H1 (cell line): ENCODE data around the gene ISOC2. TPM values are rescaled to one million over a fixed set of nuclear protein-coding genes. Genes with fewer than 3 reads are reported as not detected.
A peak's percentile ranks its signal among the peaks of the same experiment; 100 is the strongest.

Experiments used
- CTCF ChIA-PET: fragments of 300-600 bp; sonication (Branson Sonifier 250); formaldehyde crosslinking; loops from one replicate; lab custom pipeline; 2021; ENCODE audit not compliant: partially characterized antibody; lab: Charles Lee
- POLR2A ChIA-PET: fragments of 300-600 bp; sonication (Branson Sonifier 250); formaldehyde crosslinking; loops from one replicate; lab custom pipeline; 2021; ENCODE audit warnings: inconsistent platforms; ENCODE audit not compliant: partially characterized antibody; lab: Charles Lee
- DNase-seq, 2 experiments: peaks; one replicate each; pipeline versions ENCODE4 v3.0.0 to v3.0.0-alpha.2; 2010 to 2022; ENCODE audit warnings: low spot score in 2 of 2, low read depth in 1 of 2, mixed read lengths in 1 of 2
- FAIRE-seq: peaks from 2 replicates; lab custom pipeline; 2011; peaks lifted over from hg19 to GRCh38; lab: Jason Lieb, UNC
- H2AFZ ChIP-seq: 2 replicates; pipeline ENCODE4 v1.8.1; 2012; ENCODE audit warnings: low read length, inconsistent platforms
- H2AK5ac ChIP-seq: 2 replicates; pipeline ENCODE4 v1.6.1; 2013; ENCODE audit warnings: low read depth, low read length
- H2BK120ac ChIP-seq: replicated peaks from 2 replicates; pipeline ENCODE3; 2013; ENCODE audit warnings: low read depth, low read length, inconsistent platforms
- H2BK12ac ChIP-seq: 2 replicates; pipeline ENCODE4 v1.6.1; 2013; ENCODE audit warnings: low read depth, low read length
- H2BK15ac ChIP-seq: 2 replicates; pipeline ENCODE4 v1.6.1; 2013; ENCODE audit warnings: low read length
- H2BK20ac ChIP-seq: 2 replicates; pipeline ENCODE4 v1.6.1; 2013; ENCODE audit warnings: low read length
- H2BK5ac ChIP-seq: 2 replicates; pipeline ENCODE4 v1.6.1; 2013; ENCODE audit warnings: low read depth, low read length
- H3K14ac ChIP-seq: 2 replicates; pipeline ENCODE4 v1.6.1; 2013; ENCODE audit warnings: inconsistent platforms; ENCODE audit not compliant: insufficient read length
- H3K18ac ChIP-seq: 2 replicates; pipeline ENCODE4 v1.6.1; 2013; ENCODE audit warnings: low read length; ENCODE audit errors: extremely low read depth
- H3K23ac ChIP-seq: 2 replicates; pipeline ENCODE4 v1.6.1; 2013; ENCODE audit warnings: inconsistent platforms; ENCODE audit not compliant: insufficient read length
- H3K23me2 ChIP-seq: 2 replicates; pipeline ENCODE4 v1.6.1; 2013; ENCODE audit warnings: low read depth, low read length
- H3K27ac ChIP-seq: 2 replicates; pipeline ENCODE4 v1.6.1; 2011; ENCODE audit warnings: low read depth, low read length, inconsistent platforms
- H3K27me3 ChIP-seq, 4 experiments: replicated peaks in 1 of 4; 1 replicate in 1 of 4; 2 replicates in 3 of 4; pipeline versions ENCODE4 v1.6.1 to v1.8.1; 2011 to 2013; ENCODE audit warnings: low read length in 3 of 4, mild to moderate bottlenecking in 3 of 4, inconsistent platforms in 2 of 4, mixed read lengths in 2 of 4, moderate library complexity in 1 of 4; ENCODE audit not compliant: control insufficient read depth in 3 of 4, insufficient read depth in 3 of 4; ENCODE audit errors: extremely low read depth in 1 of 4
- H3K36me3 ChIP-seq, 4 experiments: 2 replicates each; pipeline versions ENCODE4 v1.6.1 to v1.8.1; 2011 to 2013; ENCODE audit warnings: mild to moderate bottlenecking in 4 of 4, low read length in 3 of 4, moderate library complexity in 2 of 4, control low read depth in 1 of 4, inconsistent platforms in 1 of 4; ENCODE audit not compliant: insufficient read depth in 4 of 4, control insufficient read depth in 2 of 4
- H3K4ac ChIP-seq: replicated peaks from 2 replicates; pipeline ENCODE3; 2013; ENCODE audit warnings: low read length, low read depth, mixed read lengths, inconsistent platforms; ENCODE audit not compliant: insufficient read length
- H3K4me1 ChIP-seq, 4 experiments: replicated peaks in 1 of 4; 1 replicate in 1 of 4; 2 replicates in 3 of 4; pipeline versions ENCODE4 v1.6.1 to v1.8.1; 2011 to 2013; ENCODE audit warnings: low read length in 3 of 4, inconsistent platforms in 2 of 4, mixed read lengths in 1 of 4; ENCODE audit not compliant: insufficient read depth in 4 of 4, control insufficient read depth in 3 of 4
- H3K4me2 ChIP-seq, 2 experiments: 2 replicates each; pipeline versions ENCODE4 v1.6.1 to v1.8.1; 2011 to 2013; ENCODE audit warnings: low read depth in 2 of 2, low read length in 2 of 2, control low read depth in 1 of 2, inconsistent platforms in 1 of 2, mild to moderate bottlenecking in 1 of 2; ENCODE audit not compliant: insufficient read depth in 1 of 2
- H3K4me3 ChIP-seq, 4 experiments: fragments of 200-600, 300-600 bp in 1 of 4; sonication (generic), shearing (Covaris generic), sonication (Bioruptor Twin) in 1 of 4; 2 replicates each; pipeline versions ENCODE4 v1.5.1 to v1.8.1; 2011 to 2016; ENCODE audit warnings: low read length in 4 of 4, low read depth in 3 of 4, control low read depth in 2 of 4, inconsistent platforms in 2 of 4, mild to moderate bottlenecking in 2 of 4, mixed read lengths in 1 of 4, moderate library complexity in 1 of 4; ENCODE audit not compliant: insufficient read depth in 2 of 4; ENCODE audit errors: extremely low read depth in 1 of 4
- H3K56ac ChIP-seq: replicated peaks from 2 replicates; pipeline ENCODE3; 2013; ENCODE audit warnings: low read depth, mild to moderate bottlenecking, mixed read lengths, low read length, inconsistent platforms; ENCODE audit not compliant: insufficient read length
- H3K79me1 ChIP-seq: 2 replicates; pipeline ENCODE4 v1.6.1; 2013; ENCODE audit warnings: low read depth, low read length, control low read depth
- H3K79me2 ChIP-seq, 2 experiments: 2 replicates each; pipeline versions ENCODE4 v1.6.1 to v1.8.1; 2012 to 2013; ENCODE audit warnings: low read length in 2 of 2, mild to moderate bottlenecking in 2 of 2, inconsistent platforms in 1 of 2; ENCODE audit not compliant: insufficient read depth in 2 of 2, control insufficient read depth in 1 of 2
- H3K9ac ChIP-seq, 4 experiments: replicated peaks in 1 of 4; 1 replicate in 1 of 4; 2 replicates in 3 of 4; pipeline versions ENCODE4 v1.6.1 to v1.8.1; 2011 to 2013; ENCODE audit warnings: low read depth in 3 of 4, low read length in 3 of 4, control low read depth in 2 of 4, mild to moderate bottlenecking in 2 of 4, moderate library complexity in 2 of 4, inconsistent platforms in 1 of 4; ENCODE audit errors: extremely low read depth in 1 of 4
- H3K9me3 ChIP-seq, 2 experiments: 2 replicates each; pipeline versions ENCODE4 v1.6.1 to v1.8.1; 2012 to 2013; ENCODE audit warnings: mild to moderate bottlenecking in 2 of 2, moderate library complexity in 2 of 2, control low read depth in 1 of 2, inconsistent platforms in 1 of 2, low read depth in 1 of 2, low read length in 1 of 2, mixed read lengths in 1 of 2; ENCODE audit not compliant: insufficient read depth in 2 of 2
- H4K20me1 ChIP-seq, 2 experiments: replicated peaks in 1 of 2; 2 replicates each; pipeline versions ENCODE3 to v1.8.1; 2011 to 2013; ENCODE audit warnings: inconsistent platforms in 2 of 2, low read length in 2 of 2, mild to moderate bottlenecking in 1 of 2; ENCODE audit not compliant: insufficient read depth in 2 of 2, control insufficient read depth in 1 of 2
- H4K5ac ChIP-seq: 2 replicates; pipeline ENCODE4 v1.6.1; 2013; ENCODE audit warnings: low read length, low read depth, mixed read lengths, inconsistent platforms; ENCODE audit not compliant: insufficient read length
- H4K8ac ChIP-seq: 2 replicates; pipeline ENCODE4 v1.8.0; 2013; ENCODE audit warnings: mild to moderate bottlenecking, moderate library complexity, low read length, inconsistent platforms; ENCODE audit not compliant: insufficient read depth; ENCODE audit errors: extremely low read depth
- H4K91ac ChIP-seq: replicated peaks from 2 replicates; pipeline ENCODE3; 2013; ENCODE audit warnings: low read length, mixed read lengths, inconsistent platforms; ENCODE audit not compliant: insufficient read length
- FOSL1 ChIP-seq: IDR thresholded peaks from 2 replicates; pipeline ENCODE4 v1.6.1; 2011; ENCODE audit warnings: mild to moderate bottlenecking, low read depth, low read length, moderate library complexity; ENCODE audit not compliant: insufficient read depth
- KDM1A ChIP-seq: fragments of 200-600, 300-600 bp; sonication (generic); IDR thresholded peaks from 2 replicates; pipeline ENCODE4 v1.7.1; 2016; ENCODE audit warnings: mild to moderate bottlenecking, low read length, borderline replicate concordance
- WGBS, 2 experiments: shearing (Covaris generic) in 1 of 2; methylation state at CpG; one replicate each; pipeline versions ENCODE4 v1.1.6 to v1.1.7; 2013 to 2015; ENCODE audit warnings: low lambda C conversion rate in 2 of 2, mixed read lengths in 2 of 2, inconsistent platforms in 1 of 2, low coverage in 1 of 2, missing lambda C conversion rate in 1 of 2; ENCODE audit not compliant: insufficient replicate concordance in 2 of 2, insufficient coverage in 1 of 2, insufficient read length in 1 of 2; ENCODE audit errors: extremely low coverage in 1 of 2, missing lambda C conversion rate in 1 of 2; 5-methylcytosine and 5-hydroxymethylcytosine counted together
- polyA plus RNA-seq, 7 experiments: library from polyadenylated mRNA; depleted of rRNA in 3 of 7; stranded (reverse) in 5 of 7; unstranded in 2 of 7; fragments of >200 nt in 5 of 7; fragments of 200-250 nt in 2 of 7; gene quantifications; 1 replicate in 5 of 7; 2 replicates in 1 of 7; 4 replicates in 1 of 7; pipeline versions ENCODE4 v1.2.1 to v1.2.3, GENCODE V29; 2011 to 2013; ENCODE audit warnings: missing spikeins in 2 of 7, mixed read lengths in 2 of 7
- total RNA-seq: library from RNA; stranded (reverse); fragmentation: NEBNext Ultra II Directional; extraction: Animal tissue kit (Norgen Biotek cat#: 25700); gene quantifications from 2 replicates; pipeline ENCODE4 v1.2.1, GENCODE V29; 2021

ISOC2 gene
- total and polyA plus RNA-seq, 2 of the 8 experiments (the other 6 are each of a cell fraction or from before 2014, with no cell fraction given) = 96.9 to 152 TPM

DNA sequence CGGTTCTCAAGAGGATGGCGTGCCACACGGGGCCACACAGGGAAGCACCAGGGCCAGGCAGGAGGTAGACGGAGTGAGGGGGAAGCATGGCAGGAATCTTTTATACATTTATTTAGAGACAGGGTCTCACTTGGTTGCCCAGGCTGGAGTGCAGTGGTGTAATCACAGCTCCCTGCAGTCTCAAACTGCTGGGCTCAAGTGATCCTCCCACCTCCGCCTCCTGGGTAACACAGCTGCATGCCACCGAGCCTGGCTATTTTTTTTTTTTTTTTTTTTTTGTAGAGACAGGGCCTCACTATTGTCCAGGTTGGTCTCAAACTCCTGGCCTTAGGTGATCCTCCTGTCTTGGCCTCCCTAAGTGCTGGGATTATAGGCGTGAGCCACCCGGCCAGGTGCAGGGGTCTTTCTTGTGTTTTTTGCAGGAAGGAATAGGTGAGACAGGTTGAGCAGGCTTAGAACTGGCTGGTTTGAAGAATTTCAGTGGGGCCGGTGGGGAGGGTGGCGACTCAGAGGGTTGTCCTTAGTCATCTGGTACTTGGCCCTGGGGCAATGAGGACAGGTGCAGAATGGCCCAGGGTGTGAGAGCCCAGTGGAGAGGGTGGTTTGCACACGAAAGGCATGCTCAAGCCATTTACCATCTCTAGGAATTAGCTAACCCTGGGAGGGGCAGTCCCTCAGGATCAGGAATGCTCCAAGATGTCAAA, 34.4 kb upstream of the ISOC2 start:
- CTCF ChIA-PET = interaction anchor here (1.1 to 2.2 kb wide), 5 partner anchors 9 to 27 kb away, joined by 3 to 17 read pairs (median 4); no protein-coding TSS in a partner anchor
- POLR2A ChIA-PET = interaction anchor here (2.4 to 4.9 kb wide), 2 partner anchors 9 to 89 kb away, joined by 10 to 50 read pairs; partner anchors contain the start of genes NAT14, SSC5D and UBE2S
- H3K18ac ChIP-seq = no peak overlapping the region

More for the DNA sequence above, 34.4 kb upstream of the ISOC2 start:
- Histone ChIP-seq H3K9me3 (no peaks in the 10 kb centered on the region), H3K4me2 (no peak overlapping the region), H2AFZ (no peak overlapping the region), H3K27me3 (no peaks in the 10 kb centered on the region; a peak in 3 of 7 replicates), H2BK20ac (no peak overlapping the region), H3K23me2 (no peaks in the 10 kb centered on the region; the same call in 1 of the 2 replicates), H4K8ac (no peak overlapping the region), H3K4me3 (no peak overlapping the region), H4K5ac (no peak overlapping the region), H3K14ac (no peak overlapping the region), H4K20me1 (no peaks in the 10 kb centered on the region), H3K79me2 (no peaks in the 10 kb centered on the region), H3K9ac (no peak overlapping the region), H2BK12ac (no peak overlapping the region), H3K27ac (no peak overlapping the region), H3K36me3 (no peaks in the 10 kb centered on the region), H3K23ac (no peak overlapping the region), H4K91ac (no peak overlapping the region), H3K56ac (no peak overlapping the region), H2BK5ac (no peak overlapping the region), H3K4ac (no peak overlapping the region), H3K79me1 (no peaks in the 10 kb centered on the region), H2AK5ac (no peak overlapping the region), H2BK120ac (no peak overlapping the region), H2BK15ac (no peak overlapping the region), H3K4me1 (peaks cover 0 to 9% (median 3%) of the 10 kb centered on the region in 4 experiments; a peak in 1 of 7 replicates)
- no peak for FAIRE-seq
- TF ChIP-seq FOSL1 (no peak), KDM1A (0 out of 2 replicates have a peak, but pooled peaks have one; percentile 10)
- WGBS, 2 experiments = 73% methylated on average over 11 of the region's 11 CpGs; no CpG with 5 or more reads in 1 of the 2 experiments
- DNase-seq = peak in 1 of 2 experiments; percentile 58
